ENCODE data around the gene KCNK13. TPM values are rescaled to one million over a fixed set of nuclear protein-coding genes. Genes with fewer than 3 reads are reported as not detected.

Gene KCNK13
- total RNA-seq, 1 experiment from 2014 or later: not detected

DNA sequence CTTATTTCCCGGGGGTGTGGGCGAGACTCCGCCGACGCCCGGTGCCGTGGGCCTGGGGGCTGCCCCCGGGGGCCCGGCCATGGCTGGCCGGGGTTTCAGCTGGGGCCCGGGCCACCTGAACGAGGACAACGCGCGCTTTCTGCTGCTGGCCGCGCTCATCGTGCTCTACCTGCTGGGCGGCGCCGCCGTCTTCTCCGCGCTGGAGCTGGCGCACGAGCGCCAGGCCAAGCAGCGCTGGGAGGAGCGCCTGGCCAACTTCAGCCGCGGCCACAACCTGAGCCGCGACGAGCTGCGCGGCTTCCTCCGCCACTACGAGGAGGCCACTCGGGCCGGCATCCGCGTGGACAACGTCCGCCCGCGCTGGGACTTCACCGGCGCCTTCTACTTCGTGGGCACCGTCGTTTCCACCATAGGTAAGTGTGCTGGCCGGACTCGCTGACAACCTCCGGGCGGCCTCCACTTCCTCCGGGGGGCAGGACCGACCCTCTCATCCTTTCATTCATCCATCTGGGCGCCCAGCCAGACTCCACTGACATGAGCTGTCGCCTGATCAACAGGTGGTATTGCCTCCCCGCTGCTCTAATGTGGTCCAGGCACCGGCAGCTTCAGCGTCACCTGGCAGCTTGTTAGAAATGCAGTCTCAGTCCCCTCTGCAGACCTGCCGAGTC lies 467 bp downstream of the KCNK13 start:
- Histone ChIP-seq H3K4me1 (ENCODE audit: control insufficient read depth, insufficient read depth, low read length) (no peaks in the 10 kb centered on the region; the same call in 1 of the 2 replicates), H3K9me3 (ENCODE audit: control insufficient read depth, insufficient read depth, low read depth, low read length) (no peaks in the 10 kb centered on the region), H3K27me3 (ENCODE audit: control insufficient read depth, insufficient read depth, low read length) (peaks cover 25% of the 10 kb centered on the region), H3K4me3 (ENCODE audit: low read depth in 2 of 2, low read length in 2 of 2) (peak overlapping the region; percentile 18 to 23; a peak in 3 of 4 replicates), H3K27ac (ENCODE audit: low read length) (no peak overlapping the region), H3K36me3 (ENCODE audit: control insufficient read depth, insufficient read depth, low read length) (no peaks in the 10 kb centered on the region)
- CTCF ChIA-PET: no interaction called here
- TF ChIP-seq, protein P1, sequence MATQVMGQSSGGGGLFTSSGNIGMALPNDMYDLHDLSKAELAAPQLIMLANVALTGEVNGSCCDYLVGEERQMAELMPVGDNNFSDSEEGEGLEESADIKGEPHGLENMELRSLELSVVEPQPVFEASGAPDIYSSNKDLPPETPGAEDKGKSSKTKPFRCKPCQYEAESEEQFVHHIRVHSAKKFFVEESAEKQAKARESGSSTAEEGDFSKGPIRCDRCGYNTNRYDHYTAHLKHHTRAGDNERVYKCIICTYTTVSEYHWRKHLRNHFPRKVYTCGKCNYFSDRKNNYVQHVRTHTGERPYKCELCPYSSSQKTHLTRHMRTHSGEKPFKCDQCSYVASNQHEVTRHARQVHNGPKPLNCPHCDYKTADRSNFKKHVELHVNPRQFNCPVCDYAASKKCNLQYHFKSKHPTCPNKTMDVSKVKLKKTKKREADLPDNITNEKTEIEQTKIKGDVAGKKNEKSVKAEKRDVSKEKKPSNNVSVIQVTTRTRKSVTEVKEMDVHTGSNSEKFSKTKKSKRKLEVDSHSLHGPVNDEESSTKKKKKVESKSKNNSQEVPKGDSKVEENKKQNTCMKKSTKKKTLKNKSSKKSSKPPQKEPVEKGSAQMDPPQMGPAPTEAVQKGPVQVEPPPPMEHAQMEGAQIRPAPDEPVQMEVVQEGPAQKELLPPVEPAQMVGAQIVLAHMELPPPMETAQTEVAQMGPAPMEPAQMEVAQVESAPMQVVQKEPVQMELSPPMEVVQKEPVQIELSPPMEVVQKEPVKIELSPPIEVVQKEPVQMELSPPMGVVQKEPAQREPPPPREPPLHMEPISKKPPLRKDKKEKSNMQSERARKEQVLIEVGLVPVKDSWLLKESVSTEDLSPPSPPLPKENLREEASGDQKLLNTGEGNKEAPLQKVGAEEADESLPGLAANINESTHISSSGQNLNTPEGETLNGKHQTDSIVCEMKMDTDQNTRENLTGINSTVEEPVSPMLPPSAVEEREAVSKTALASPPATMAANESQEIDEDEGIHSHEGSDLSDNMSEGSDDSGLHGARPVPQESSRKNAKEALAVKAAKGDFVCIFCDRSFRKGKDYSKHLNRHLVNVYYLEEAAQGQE (IDR thresholded peaks at IDR 0.05; ENCODE audit: insufficient read depth in 1 of 2, low read depth in 2 of 2, low read length in 1 of 2): no peak
- TF ChIP-seq TCF7L2 (IDR thresholded peaks at IDR 0.05; ENCODE audit: low read depth, low read length) (no peak), SIN3A (IDR thresholded peaks at IDR 0.05; ENCODE audit: borderline replicate concordance, insufficient read depth, low read depth, low read length) (no peak), CTCF (IDR thresholded peaks at IDR 0.05) (no peak), POLR2AphosphoS5 (IDR thresholded peaks at IDR 0.05; ENCODE audit: low read depth, low read length) (no peak)
- DNase-seq (ENCODE audit: low read depth, low spot score) (no peak), ATAC-seq (peak; percentile 57)
- in situ Hi-C loops (cut with HindIII; ENCODE audit: low pct_unique_long_range_greater_than_20kb, low sequenced_read_pairs) (no loop called here), intact Hi-C loops (cut with micrococcal nuclease; ENCODE audit: unreplicated experiment) (loop anchor here (5.0 kb wide), 1 partner anchor 90 kb away; no protein-coding TSS in a partner anchor)
- POLR2A ChIA-PET: no interaction called here
- no TSS peak for BruUV-seq (replicated peaks)

DNA sequence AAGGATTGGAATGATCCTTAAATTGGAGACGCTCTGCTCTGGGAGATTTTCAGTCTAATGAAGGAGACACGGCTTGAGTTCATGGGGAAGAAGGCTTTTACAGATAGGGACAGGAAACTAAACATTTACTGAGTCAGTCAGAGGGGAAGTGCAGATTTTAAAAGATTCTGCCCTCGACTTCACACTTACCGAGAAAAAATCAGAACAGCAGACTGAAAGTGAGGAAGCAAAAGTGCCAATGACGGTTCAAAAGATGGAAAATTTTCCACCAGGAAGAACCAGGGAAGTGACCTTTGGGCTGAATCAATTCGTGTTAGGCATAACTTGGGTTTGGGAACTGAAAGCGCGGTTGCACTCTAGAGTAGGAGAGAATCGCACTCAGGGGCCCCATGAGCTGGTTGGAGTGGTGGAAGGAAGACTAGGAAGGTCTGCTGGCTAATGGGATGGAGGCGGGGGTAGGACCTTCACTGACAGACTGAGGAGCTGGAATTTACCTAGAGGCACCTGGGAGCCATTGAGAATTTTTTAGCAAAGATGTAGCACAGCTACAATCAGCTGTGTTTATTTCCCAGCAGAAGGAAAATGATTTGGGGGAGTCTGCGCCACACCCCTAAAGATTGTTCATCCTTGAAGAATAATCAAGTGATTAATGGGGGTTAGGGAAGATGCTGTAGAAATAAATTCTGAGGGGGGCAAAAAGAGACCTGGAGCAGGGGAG lies 1.2 kb downstream of the KCNK13 start:
- DNase-seq (ENCODE audit: low read depth, low spot score) (no peak), ATAC-seq (no peak)
- TF ChIP-seq, protein P1 (IDR thresholded peaks at IDR 0.05; ENCODE audit: insufficient read depth in 1 of 2, low read depth in 2 of 2, low read length in 1 of 2): no peak
- no peak for TF ChIP-seq SIN3A (IDR thresholded peaks at IDR 0.05; ENCODE audit: borderline replicate concordance, insufficient read depth, low read depth, low read length)
- TF ChIP-seq TCF7L2 (IDR thresholded peaks at IDR 0.05; ENCODE audit: low read depth, low read length): no peak
- no peak for TF ChIP-seq POLR2AphosphoS5 (IDR thresholded peaks at IDR 0.05; ENCODE audit: low read depth, low read length)
- TF ChIP-seq CTCF (IDR thresholded peaks at IDR 0.05): no peak
- H3K27me3 ChIP-seq (ENCODE audit: control insufficient read depth, insufficient read depth, low read length): peaks cover 22% of the 10 kb centered on the region
- no peaks in the 10 kb centered on the region for H3K9me3 ChIP-seq (ENCODE audit: control insufficient read depth, insufficient read depth, low read depth, low read length)
- H3K27ac ChIP-seq (ENCODE audit: low read length): no peak overlapping the region
- POLR2A ChIA-PET: no interaction called here
- no peaks in the 10 kb centered on the region for H3K36me3 ChIP-seq (ENCODE audit: control insufficient read depth, insufficient read depth, low read length)
- CTCF ChIA-PET: no interaction called here
- H3K4me3 ChIP-seq (ENCODE audit: low read depth in 2 of 2, low read length in 2 of 2): no peak overlapping the region
- no peaks in the 10 kb centered on the region; the same call in 1 of the 2 replicates for H3K4me1 ChIP-seq (ENCODE audit: control insufficient read depth, insufficient read depth, low read length)
- no TSS peak for BruUV-seq (replicated peaks)
- intact Hi-C loops (cut with micrococcal nuclease; ENCODE audit: unreplicated experiment): loop anchor here (5.0 kb wide), 1 partner anchor 91 kb away; no protein-coding TSS in a partner anchor
- in situ Hi-C loops (cut with HindIII; ENCODE audit: low pct_unique_long_range_greater_than_20kb, low sequenced_read_pairs): no loop called here

All from Panc1 (cell line).